IPS-15b (cell line): ENCODE measurements around the gene UPK3B.
"Not testable (repeated sequence)": the region's sequence is repeated elsewhere in the genome, so short reads cannot be mapped to it uniquely, and the experiment has no call there.

ENCODE experiments used
- H3K27me3 ChIP-seq: one replicate; pipeline ENCODE4 v1.6.1; 2013; ENCODE audit warnings: low read length; ENCODE audit not compliant: control insufficient read depth, insufficient read depth
- H3K36me3 ChIP-seq: one replicate; pipeline ENCODE4 v1.6.1; 2013; ENCODE audit warnings: low read length; ENCODE audit not compliant: control insufficient read depth, insufficient read depth
- H3K4me1 ChIP-seq: one replicate; pipeline ENCODE4 v1.6.1; 2013; ENCODE audit warnings: mild to moderate bottlenecking, low read length; ENCODE audit not compliant: control insufficient read depth, insufficient read depth
- H3K4me3 ChIP-seq: one replicate; pipeline ENCODE4 v1.5.1; 2013; ENCODE audit warnings: low read depth, low read length
- H3K9ac ChIP-seq: one replicate; pipeline ENCODE4 v1.6.1; 2013; ENCODE audit warnings: low read depth, mild to moderate bottlenecking, low read length
- H3K9me3 ChIP-seq: one replicate; pipeline ENCODE4 v1.6.1; 2013; ENCODE audit warnings: mild to moderate bottlenecking, low read length; ENCODE audit not compliant: control insufficient read depth, insufficient read depth

The UPK3B gene

GRCh38 chr7:76499201-76499923, 11.0 kb upstream of the UPK3B start:
- not testable (repeated sequence) for H3K9me3 ChIP-seq, H3K4me3 ChIP-seq, H3K9ac ChIP-seq, H3K36me3 ChIP-seq, H3K27me3 ChIP-seq, H3K4me1 ChIP-seq

- H3K4me3 ChIP-seq, H3K36me3 ChIP-seq, H3K27me3 ChIP-seq, H3K9ac ChIP-seq, H3K4me1 ChIP-seq, H3K9me3 ChIP-seq: not testable (repeated sequence)
These were observed 10.5 kb upstream of the UPK3B start for GRCh38 chr7:76499924-76500241.

- not testable (repeated sequence) for H3K9me3 ChIP-seq, H3K9ac ChIP-seq, H3K27me3 ChIP-seq, H3K4me3 ChIP-seq, H3K4me1 ChIP-seq
- peaks cover 14% of the 10 kb centered on the region for H3K36me3 ChIP-seq
These were observed 8.1 kb upstream of the UPK3B start for GRCh38 chr7:76502224-76502623.

- H3K4me3 ChIP-seq, H3K4me1 ChIP-seq, H3K9ac ChIP-seq, H3K9me3 ChIP-seq, H3K27me3 ChIP-seq: not testable (repeated sequence)
- peaks cover 14% of the 10 kb centered on the region for H3K36me3 ChIP-seq
These were observed 7.5 kb upstream of the UPK3B start for GRCh38 chr7:76502836-76503235.

- H3K9me3 ChIP-seq, H3K4me1 ChIP-seq, H3K9ac ChIP-seq, H3K27me3 ChIP-seq, H3K4me3 ChIP-seq: not testable (repeated sequence)
- H3K36me3 ChIP-seq, result peaks cover 14% of the 10 kb centered on the region
These were observed 7.1 kb upstream of the UPK3B start for GRCh38 chr7:76503244-76503643.

GRCh38 chr7:76504351-76505167, 5.8 kb upstream of the UPK3B start:
- not testable (repeated sequence) for H3K9me3 ChIP-seq, H3K4me3 ChIP-seq, H3K9ac ChIP-seq, H3K27me3 ChIP-seq, H3K4me1 ChIP-seq
- peaks cover 14% of the 10 kb centered on the region for H3K36me3 ChIP-seq

GRCh38 chr7:76505168-76506080, 4.9 kb upstream of the UPK3B start:
- Histone ChIP-seq H3K36me3 (peaks cover 14% of the 10 kb centered on the region), H3K4me3 (no peak overlapping the region), H3K9me3 (no peaks in the 10 kb centered on the region), H3K4me1 (peaks cover 6% of the 10 kb centered on the region), H3K27me3 (no peaks in the 10 kb centered on the region), H3K9ac (no peak overlapping the region)

GRCh38 chr7:76506081-76506440, 4.3 kb upstream of the UPK3B start:
- Histone ChIP-seq H3K9ac (no peak overlapping the region), H3K9me3 (no peaks in the 10 kb centered on the region), H3K27me3 (no peaks in the 10 kb centered on the region), H3K4me3 (no peak overlapping the region), H3K4me1 (peaks cover 6% of the 10 kb centered on the region), H3K36me3 (peaks cover 14% of the 10 kb centered on the region)

- H3K36me3 ChIP-seq, result peaks cover 11% of the 10 kb centered on the region
- not testable (repeated sequence) for H3K9ac ChIP-seq, H3K4me3 ChIP-seq, H3K4me1 ChIP-seq, H3K27me3 ChIP-seq, H3K9me3 ChIP-seq
These were observed 3.7 kb upstream of the UPK3B start for GRCh38 chr7:76506643-76507042.

GRCh38 chr7:76507723-76508406, 2.5 kb upstream of the UPK3B start:
- Histone ChIP-seq H3K27me3 (no peaks in the 10 kb centered on the region), H3K4me3 (no peak overlapping the region), H3K9me3 (no peaks in the 10 kb centered on the region), H3K4me1 (peaks cover 6% of the 10 kb centered on the region), H3K9ac (no peak overlapping the region), H3K36me3 (peaks cover 11% of the 10 kb centered on the region)

- H3K9ac ChIP-seq, H3K4me3 ChIP-seq, H3K9me3 ChIP-seq, H3K36me3 ChIP-seq, H3K27me3 ChIP-seq, H3K4me1 ChIP-seq: not testable (repeated sequence)
These were observed 1.0 kb downstream of the UPK3B start for GRCh38 chr7:76511200-76511910.
